ENCODE data around the gene ATAD3C. TPM values are rescaled to one million over a fixed set of nuclear protein-coding genes. Genes with fewer than 3 reads are reported as not detected.
"Not testable (repeated sequence)": the region's sequence is repeated elsewhere in the genome, so short reads cannot be mapped to it uniquely, and the experiment has no call there.

ATAD3C gene
- total RNA-seq, 1 donor from 2014 or later = 2.4 TPM

DNA sequence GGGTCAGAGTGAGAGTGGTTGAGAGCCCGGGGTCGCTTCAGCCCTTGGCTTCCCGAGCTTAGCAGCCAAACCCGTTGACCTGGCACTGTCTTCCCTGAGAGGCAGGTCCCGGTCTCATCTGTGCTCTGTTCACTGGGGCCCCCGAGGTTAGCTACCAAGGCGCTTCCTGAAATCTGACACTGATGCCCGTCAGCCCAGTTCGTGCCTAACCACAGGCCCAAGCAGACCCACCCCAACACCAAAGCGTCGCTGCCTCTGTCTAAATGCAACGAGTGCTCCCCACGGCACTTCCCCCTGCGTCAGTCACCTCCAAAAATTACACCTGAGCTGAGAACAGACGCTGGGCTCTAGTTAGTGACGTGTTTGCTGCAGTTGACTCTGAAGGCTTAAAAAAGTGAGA lies 64.9 kb downstream of the ATAD3C start:
- not testable (repeated sequence) for DNase-seq (ENCODE audit: extremely low spot score, unreplicated experiment); H3K9me3 Mint-ChIP-seq; H3K4me1 Mint-ChIP-seq (ENCODE audit: unreplicated experiment); H3K27me3 Mint-ChIP-seq; H3K4me3 Mint-ChIP-seq; H3K27ac Mint-ChIP-seq; H3K36me3 Mint-ChIP-seq

DNA sequence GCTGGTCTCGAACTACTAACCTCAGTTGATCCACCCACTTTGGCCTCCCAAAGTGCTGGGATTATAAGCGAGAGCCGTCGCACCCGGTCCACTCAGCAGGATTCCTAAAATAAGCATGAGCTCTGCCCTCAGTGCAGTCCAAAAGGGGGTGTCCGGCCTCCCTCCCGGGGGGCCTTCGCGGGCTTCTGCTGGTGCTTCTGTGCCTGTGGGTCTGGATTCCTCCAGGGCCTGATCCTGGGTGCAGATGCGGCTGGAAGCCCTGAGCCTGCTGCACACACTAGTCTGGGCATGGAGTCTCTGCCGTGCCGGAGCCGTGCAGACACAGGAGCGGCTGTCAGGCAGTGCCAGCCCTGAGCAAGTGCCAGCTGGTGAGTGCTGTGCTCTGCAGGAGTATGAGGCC lies 67.4 kb downstream of the ATAD3C start:
- H3K9me3 Mint-ChIP-seq; H3K4me3 Mint-ChIP-seq; H3K27me3 Mint-ChIP-seq; H3K4me1 Mint-ChIP-seq (ENCODE audit: unreplicated experiment); H3K36me3 Mint-ChIP-seq; DNase-seq (ENCODE audit: extremely low spot score, unreplicated experiment); H3K27ac Mint-ChIP-seq: not testable (repeated sequence)

DNA sequence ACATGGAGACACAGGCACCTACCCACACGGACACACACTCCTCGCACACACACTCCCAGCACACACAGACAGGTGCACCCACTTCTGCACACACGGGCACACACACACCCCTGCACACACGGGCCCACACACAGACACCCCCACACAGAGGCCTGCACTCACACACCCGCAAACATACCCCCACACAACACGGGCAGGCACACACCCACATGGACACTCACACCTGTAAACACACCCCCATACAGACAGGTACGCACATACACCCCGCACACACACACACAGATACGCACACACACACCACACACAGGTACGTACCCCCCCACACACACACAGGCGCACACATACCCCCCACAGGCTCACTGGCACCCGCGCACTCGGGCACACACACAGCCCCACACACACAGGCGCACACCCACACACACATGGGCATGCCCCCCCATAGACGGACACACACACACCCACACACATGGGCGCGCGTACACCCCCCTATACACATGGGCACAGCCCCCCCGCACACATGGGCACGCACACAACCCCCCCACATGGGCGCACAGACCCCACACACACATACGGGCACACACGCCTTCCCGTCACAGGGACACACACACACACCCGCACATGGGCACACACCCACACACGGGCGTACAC lies 68.6 kb downstream of the ATAD3C start:
- H3K27me3 Mint-ChIP-seq = no peaks in the 10 kb centered on the region

DNA sequence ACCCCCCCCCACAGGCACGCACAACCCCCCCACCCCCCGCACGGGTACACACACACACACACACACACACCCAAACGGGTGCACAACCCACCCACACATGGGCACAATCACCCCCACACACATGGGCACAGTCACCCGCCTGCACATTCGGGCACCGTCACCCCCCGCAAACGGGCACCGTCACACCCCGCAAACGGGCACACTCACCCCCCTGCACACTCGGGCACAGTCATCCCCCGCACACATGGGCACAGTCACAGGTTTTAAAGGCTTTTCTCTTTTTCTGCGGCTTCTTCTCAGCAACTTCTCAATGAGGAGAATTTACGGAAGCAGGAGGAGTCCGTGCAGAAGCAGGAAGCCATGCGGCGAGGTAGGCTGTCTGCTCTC lies 69.1 kb downstream of the ATAD3C start:
- H3K4me3 Mint-ChIP-seq; H3K4me1 Mint-ChIP-seq (ENCODE audit: unreplicated experiment); H3K36me3 Mint-ChIP-seq; H3K27ac Mint-ChIP-seq; H3K9me3 Mint-ChIP-seq; H3K27me3 Mint-ChIP-seq; DNase-seq (ENCODE audit: extremely low spot score, unreplicated experiment): not testable (repeated sequence)

More for the DNA sequence above, 68.6 kb downstream of the ATAD3C start:
- Mint-ChIP-seq H3K27ac (no peak overlapping the region), H3K4me1 (ENCODE audit: unreplicated experiment) (no peaks in the 10 kb centered on the region), H3K9me3 (no peaks in the 10 kb centered on the region), H3K4me3 (no peak overlapping the region), H3K36me3 (no peaks in the 10 kb centered on the region)
- no peak for DNase-seq (ENCODE audit: extremely low spot score, unreplicated experiment)
- TF ChIP-seq, protein P1, sequence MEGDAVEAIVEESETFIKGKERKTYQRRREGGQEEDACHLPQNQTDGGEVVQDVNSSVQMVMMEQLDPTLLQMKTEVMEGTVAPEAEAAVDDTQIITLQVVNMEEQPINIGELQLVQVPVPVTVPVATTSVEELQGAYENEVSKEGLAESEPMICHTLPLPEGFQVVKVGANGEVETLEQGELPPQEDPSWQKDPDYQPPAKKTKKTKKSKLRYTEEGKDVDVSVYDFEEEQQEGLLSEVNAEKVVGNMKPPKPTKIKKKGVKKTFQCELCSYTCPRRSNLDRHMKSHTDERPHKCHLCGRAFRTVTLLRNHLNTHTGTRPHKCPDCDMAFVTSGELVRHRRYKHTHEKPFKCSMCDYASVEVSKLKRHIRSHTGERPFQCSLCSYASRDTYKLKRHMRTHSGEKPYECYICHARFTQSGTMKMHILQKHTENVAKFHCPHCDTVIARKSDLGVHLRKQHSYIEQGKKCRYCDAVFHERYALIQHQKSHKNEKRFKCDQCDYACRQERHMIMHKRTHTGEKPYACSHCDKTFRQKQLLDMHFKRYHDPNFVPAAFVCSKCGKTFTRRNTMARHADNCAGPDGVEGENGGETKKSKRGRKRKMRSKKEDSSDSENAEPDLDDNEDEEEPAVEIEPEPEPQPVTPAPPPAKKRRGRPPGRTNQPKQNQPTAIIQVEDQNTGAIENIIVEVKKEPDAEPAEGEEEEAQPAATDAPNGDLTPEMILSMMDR (conservative IDR thresholded peaks at IDR 0.05) = no peak

Other genes with a start within 250 kb of the ATAD3C start
- gene TNFRSF18, start 243.1 kb upstream of the ATAD3C start, total RNA-seq (ENCODE audit: low replicate concordance) = 0.38 TPM in 1 of 2 replicates, not detected in the other
- 0.31 TPM in 1 of 2 replicates, not detected in the other for gene TNFRSF4, start 235.5 kb upstream of the ATAD3C start, total RNA-seq (ENCODE audit: low replicate concordance)
- 116 and 136 TPM in 2 replicates for gene SDF4, start 217.7 kb upstream of the ATAD3C start, total RNA-seq (ENCODE audit: low replicate concordance)
- gene B3GALT6, start 217.5 kb upstream of the ATAD3C start, total RNA-seq (ENCODE audit: low replicate concordance) = 19.5 and 30.2 TPM in 2 replicates
- gene C1QTNF12, start 203.0 kb upstream of the ATAD3C start, total RNA-seq (ENCODE audit: low replicate concordance) = 2.5 TPM in 2 replicates
- gene UBE2J2, start 175.8 kb upstream of the ATAD3C start, total RNA-seq (ENCODE audit: low replicate concordance) = 56.5 and 73.8 TPM in 2 replicates
- gene SCNN1D, start 169.3 kb upstream of the ATAD3C start, total RNA-seq (ENCODE audit: low replicate concordance) = 2.7 and 13.5 TPM in 2 replicates
- gene ACAP3, start 141.8 kb upstream of the ATAD3C start, total RNA-seq (ENCODE audit: low replicate concordance) = 93.9 and 103 TPM in 2 replicates
- gene PUSL1, start 141.1 kb upstream of the ATAD3C start, total RNA-seq (ENCODE audit: low replicate concordance) = 20.4 and 25.5 TPM in 2 replicates
- gene INTS11, start 125.0 kb upstream of the ATAD3C start, total RNA-seq (ENCODE audit: low replicate concordance) = 127 and 138 TPM in 2 replicates
- 24.2 and 28.5 TPM in 2 replicates for gene CPTP, start 124.9 kb upstream of the ATAD3C start, total RNA-seq (ENCODE audit: low replicate concordance)
- 0.83 and 0.89 TPM in 2 replicates for gene TAS1R3, start 118.4 kb upstream of the ATAD3C start, total RNA-seq (ENCODE audit: low replicate concordance)
- 62.8 and 63.5 TPM in 2 replicates for gene DVL1, start 100.3 kb upstream of the ATAD3C start, total RNA-seq (ENCODE audit: low replicate concordance)
- gene MXRA8, start 91.1 kb upstream of the ATAD3C start, total RNA-seq (ENCODE audit: low replicate concordance) = 17.6 and 78.1 TPM in 2 replicates
- gene AURKAIP1, start 74.5 kb upstream of the ATAD3C start, total RNA-seq (ENCODE audit: low replicate concordance) = 122 and 143 TPM in 2 replicates
- 194 and 298 TPM in 2 replicates for gene CCNL2, start 50.4 kb upstream of the ATAD3C start, total RNA-seq (ENCODE audit: low replicate concordance)
- 98.9 and 108 TPM in 2 replicates for gene MRPL20, start 42.4 kb upstream of the ATAD3C start, total RNA-seq (ENCODE audit: low replicate concordance)
- gene ANKRD65, start 28.4 kb upstream of the ATAD3C start, total RNA-seq (ENCODE audit: low replicate concordance) = 7.6 and 11.1 TPM in 2 replicates
- gene VWA1, start 14.0 kb upstream of the ATAD3C start, total RNA-seq (ENCODE audit: low replicate concordance) = 44.5 and 49.9 TPM in 2 replicates
- gene ATAD3B, start 22.1 kb downstream of the ATAD3C start, total RNA-seq (ENCODE audit: low replicate concordance) = 37.2 and 44.3 TPM in 2 replicates
- gene ATAD3A, start 62.5 kb downstream of the ATAD3C start, total RNA-seq (ENCODE audit: low replicate concordance) = 37.8 and 39.8 TPM in 2 replicates
- gene TMEM240, start 90.9 kb downstream of the ATAD3C start, total RNA-seq (ENCODE audit: low replicate concordance) = 3.1 and 10.3 TPM in 2 replicates
- gene SSU72, start 125.2 kb downstream of the ATAD3C start, total RNA-seq (ENCODE audit: low replicate concordance) = 117 and 126 TPM in 2 replicates
- gene FNDC10, start 150.4 kb downstream of the ATAD3C start, total RNA-seq (ENCODE audit: low replicate concordance) = 8.9 and 9.3 TPM in 2 replicates
- gene MIB2, start 165.8 kb downstream of the ATAD3C start, total RNA-seq (ENCODE audit: low replicate concordance) = 73.6 and 114 TPM in 2 replicates
- 2.2 and 6.8 TPM in 2 replicates for gene MMP23B, start 182.5 kb downstream of the ATAD3C start, total RNA-seq (ENCODE audit: low replicate concordance)
- 21.8 and 26.5 TPM in 2 replicates for gene CDK11B, start 209.3 kb downstream of the ATAD3C start, total RNA-seq (ENCODE audit: low replicate concordance)
- gene SLC35E2B, start 243.1 kb downstream of the ATAD3C start, total RNA-seq (ENCODE audit: low replicate concordance) = 88.8 and 116 TPM in 2 replicates

Measured in type B pancreatic cell (in vitro differentiated cells).